Astrocyte (in vitro differentiated cells and primary cell): Measurements from ENCODE around the gene PLA2G12A.

Source experiments
- EZH2 ChIP-seq: IDR thresholded peaks from 2 replicates; pipeline ENCODE4 v1.6.1; 2012; ENCODE audit warnings: mild to moderate bottlenecking, low read length, inconsistent platforms; ENCODE audit not compliant: insufficient read depth
- TF ChIP-seq, protein P1 (sequence below): IDR thresholded peaks from 2 replicates; pipeline ENCODE4 v1.5.1; 2011; ENCODE audit warnings: low read depth, mild to moderate bottlenecking, inconsistent platforms, low read length, moderate library complexity; ENCODE audit not compliant: insufficient read depth

- no peak for TF ChIP-seq EZH2
- TF ChIP-seq, protein P1, sequence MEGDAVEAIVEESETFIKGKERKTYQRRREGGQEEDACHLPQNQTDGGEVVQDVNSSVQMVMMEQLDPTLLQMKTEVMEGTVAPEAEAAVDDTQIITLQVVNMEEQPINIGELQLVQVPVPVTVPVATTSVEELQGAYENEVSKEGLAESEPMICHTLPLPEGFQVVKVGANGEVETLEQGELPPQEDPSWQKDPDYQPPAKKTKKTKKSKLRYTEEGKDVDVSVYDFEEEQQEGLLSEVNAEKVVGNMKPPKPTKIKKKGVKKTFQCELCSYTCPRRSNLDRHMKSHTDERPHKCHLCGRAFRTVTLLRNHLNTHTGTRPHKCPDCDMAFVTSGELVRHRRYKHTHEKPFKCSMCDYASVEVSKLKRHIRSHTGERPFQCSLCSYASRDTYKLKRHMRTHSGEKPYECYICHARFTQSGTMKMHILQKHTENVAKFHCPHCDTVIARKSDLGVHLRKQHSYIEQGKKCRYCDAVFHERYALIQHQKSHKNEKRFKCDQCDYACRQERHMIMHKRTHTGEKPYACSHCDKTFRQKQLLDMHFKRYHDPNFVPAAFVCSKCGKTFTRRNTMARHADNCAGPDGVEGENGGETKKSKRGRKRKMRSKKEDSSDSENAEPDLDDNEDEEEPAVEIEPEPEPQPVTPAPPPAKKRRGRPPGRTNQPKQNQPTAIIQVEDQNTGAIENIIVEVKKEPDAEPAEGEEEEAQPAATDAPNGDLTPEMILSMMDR: no peak
Measured at GRCh38 chr4:109739547-109739946, 9.7 kb upstream of the PLA2G12A start.
